HG03432 (cell line): ENCODE data around the gene DLG2.

Experiments
- ATAC-seq: cut with Tn5 transposase; IDR thresholded peaks from one replicate; pipeline ENCODE4 v1.9.1; 2021; ENCODE audit warnings: mild to moderate bottlenecking, moderate library complexity; ENCODE audit not compliant: unreplicated experiment

The DLG2 gene

GRCh38 chr11:83847467-83848034 is 1779.6 kb downstream of the DLG2 start:
- no peak for ATAC-seq

GRCh38 chr11:83845797-83846196 is 1781.3 kb downstream of the DLG2 start:
- ATAC-seq = no peak

GRCh38 chr11:83840326-83840725 is 1786.8 kb downstream of the DLG2 start:
- no peak for ATAC-seq

DNA sequence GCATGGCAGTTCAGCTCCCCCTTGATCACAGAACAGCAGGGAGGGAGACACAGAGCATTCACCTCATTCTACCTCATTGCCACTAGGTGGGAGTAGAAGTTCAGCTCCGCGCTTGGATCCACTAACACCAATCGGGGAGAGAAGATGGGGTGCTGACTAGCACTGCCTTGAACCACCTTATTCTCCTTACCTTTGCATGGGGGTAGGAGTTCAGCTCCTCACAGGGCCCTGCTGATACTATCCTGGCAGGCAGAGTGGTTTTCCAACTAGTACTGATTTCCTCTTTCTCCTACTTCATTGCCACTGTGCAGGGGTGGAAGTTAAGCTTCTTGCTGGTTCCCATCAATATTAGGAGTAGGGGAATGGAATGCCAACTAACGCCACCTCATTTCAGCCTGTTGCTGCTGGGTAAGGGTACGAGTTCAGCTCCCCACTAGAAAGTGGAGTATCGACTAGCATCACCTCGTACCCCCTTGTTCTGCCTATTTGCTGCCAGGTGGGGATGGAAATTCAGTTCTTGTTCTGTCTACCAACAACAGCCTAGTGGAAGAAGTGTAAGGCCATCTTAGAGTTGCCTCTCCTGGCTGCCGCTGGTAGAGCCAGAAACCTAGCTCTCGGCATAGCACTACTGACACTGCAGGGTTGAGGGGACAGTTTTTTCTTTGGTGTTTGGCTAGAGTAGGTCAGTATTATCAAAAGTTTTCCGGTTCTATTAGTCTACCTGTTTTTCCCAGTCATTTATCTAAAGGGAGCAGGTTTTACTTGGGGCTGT is 1790.1 kb downstream of the DLG2 start:
- peak; percentile 84 for ATAC-seq

- ATAC-seq = no peak
Observed at GRCh38 chr11:83836065-83836464, 1791.1 kb downstream of the DLG2 start.

DNA sequence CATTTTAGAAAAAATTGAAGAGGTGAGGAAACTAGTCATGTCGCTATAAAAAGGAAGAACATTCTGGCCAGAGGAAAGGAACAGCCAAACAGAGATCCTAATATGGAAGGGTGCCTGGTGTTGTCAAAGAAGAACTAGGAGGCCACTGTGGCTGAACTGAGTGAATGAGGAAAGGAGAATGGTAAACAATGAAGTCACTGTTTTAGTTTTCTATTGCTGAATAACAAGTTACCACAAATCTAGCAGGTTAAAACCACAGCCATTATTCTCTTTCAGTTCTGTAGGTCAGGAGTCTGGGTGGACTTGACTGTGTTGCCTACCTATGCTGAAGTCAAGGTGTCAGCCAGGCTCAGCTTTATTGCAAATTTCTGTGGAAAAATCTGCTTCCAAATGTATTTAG is 1791.7 kb downstream of the DLG2 start:
- peak; percentile 85 for ATAC-seq

DNA sequence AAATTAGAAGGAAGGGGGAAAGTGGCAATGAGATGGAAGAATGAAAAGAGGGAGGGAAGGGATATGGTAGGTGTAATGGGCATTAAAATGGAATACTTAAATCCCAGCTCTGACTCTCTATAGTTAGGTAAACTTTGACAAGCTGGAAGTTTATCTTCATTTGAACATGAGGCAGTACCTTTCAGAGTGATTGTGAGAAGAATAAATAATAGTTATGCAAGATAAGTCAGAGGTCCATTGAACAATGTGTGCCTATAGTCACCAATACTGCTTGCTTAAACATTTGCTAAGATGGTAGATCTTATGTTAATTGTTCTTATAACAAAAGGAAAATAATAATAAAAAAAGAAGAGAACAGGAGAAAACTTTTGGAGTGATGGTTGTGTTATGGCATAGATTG is 1795.2 kb downstream of the DLG2 start:
- no peak for ATAC-seq

GRCh38 chr11:83827940-83828554 is 1799.1 kb downstream of the DLG2 start:
- peak; percentile 81 for ATAC-seq

DNA sequence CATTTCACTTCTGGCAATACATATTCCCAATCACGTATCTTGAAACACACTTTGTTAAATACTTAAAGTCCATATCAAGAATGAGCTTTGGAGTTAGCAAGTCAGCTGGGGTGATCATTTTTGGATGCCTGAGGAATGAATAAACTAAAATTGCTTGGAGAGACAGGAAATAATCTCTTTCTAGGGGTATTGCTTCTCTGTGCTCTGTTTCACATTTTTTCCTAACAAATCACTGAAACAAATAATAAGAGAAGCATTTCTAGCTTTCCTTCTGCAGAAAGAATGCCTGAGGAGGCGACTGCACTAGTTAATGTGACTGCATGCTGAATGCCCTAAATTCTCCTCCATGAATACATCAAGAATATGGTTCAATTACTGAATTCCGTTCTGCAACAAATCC is 1799.6 kb downstream of the DLG2 start:
- no peak for ATAC-seq

- ATAC-seq = no peak
Observed at GRCh38 chr11:83826078-83826477, 1801.1 kb downstream of the DLG2 start.

- ATAC-seq = no peak
Observed at GRCh38 chr11:83823461-83824025, 1803.6 kb downstream of the DLG2 start.

- ATAC-seq = peak; percentile 58
Observed at GRCh38 chr11:83819931-83820549, 1807.1 kb downstream of the DLG2 start.

DNA sequence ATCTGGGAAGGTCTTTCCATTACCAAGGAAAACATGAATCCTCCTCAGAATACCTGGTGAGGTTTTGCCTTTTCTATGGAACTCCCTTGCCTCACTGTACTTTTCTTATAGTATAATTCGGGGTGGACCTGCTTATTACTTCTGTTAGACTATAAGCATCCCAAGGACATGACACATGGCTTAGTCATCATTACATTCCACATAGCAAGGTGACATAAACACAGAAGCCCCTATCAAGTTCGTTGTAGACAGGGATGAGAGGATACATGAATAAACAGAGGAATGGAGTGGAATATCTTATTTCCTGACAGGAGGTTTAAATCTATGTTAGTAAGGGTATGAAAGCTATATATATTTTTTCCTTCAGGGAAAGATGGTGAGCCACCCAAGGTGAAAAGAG is 1808.8 kb downstream of the DLG2 start:
- no peak for ATAC-seq

- peak; percentile 42 for ATAC-seq
Observed at GRCh38 chr11:83816572-83817187, 1810.5 kb downstream of the DLG2 start.

DNA sequence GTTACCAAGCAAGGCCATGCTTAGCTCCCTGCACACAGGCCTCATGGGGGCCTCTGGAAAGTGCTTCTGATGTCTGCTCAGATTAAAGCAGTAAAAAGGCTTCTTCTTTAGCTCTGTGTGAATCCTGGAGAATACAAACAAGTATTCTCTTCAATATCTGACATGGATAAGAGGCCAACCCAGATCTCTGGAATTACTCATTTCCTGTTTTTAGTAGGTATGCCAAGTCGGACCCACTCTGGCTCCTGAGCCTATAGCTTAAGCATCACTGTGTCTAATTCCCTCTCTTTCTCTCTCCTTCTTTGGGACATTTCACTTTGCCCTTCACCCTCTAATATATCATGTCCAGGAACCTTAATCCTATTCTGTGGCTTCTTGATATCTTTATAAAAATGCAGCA is 1811.4 kb downstream of the DLG2 start:
- ATAC-seq = no peak

DNA sequence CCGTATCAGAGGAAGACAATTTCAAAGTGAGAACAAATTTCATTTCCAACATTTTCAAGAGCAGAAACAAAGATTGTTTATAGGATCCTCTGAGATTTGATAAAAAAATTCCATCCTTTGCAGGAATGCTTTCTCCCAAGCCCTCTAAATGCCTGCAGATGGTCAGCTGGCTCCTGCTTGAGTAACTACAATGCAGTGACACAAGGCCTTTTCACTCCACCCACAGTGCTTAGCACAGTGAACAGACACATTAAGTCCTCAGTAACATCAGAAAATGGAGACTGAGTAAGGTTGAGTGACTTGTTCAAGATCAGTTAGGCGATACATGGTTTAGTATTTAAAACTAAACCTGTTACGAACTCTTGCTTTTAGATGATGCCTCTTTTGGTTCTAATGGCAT is 1813.8 kb downstream of the DLG2 start:
- ATAC-seq = no peak

DNA sequence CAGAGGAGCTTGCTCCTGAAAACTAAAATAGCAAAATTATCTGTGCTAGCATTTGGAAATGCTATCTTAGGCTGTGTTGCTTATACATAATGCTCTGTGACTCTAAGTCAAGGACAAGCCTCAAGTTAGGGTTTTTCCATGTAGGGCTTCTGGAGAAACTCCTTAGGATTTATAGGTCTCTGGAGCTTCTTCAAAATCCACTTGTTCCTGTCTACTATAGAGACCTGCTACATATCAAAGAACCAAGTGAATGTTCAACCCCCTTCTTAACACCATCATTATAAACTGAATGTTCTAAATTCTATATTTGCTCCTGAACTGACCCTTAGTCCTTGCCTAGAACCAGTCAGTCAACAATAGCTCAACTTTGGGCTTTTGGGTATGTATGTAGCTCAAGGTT is 1817.9 kb downstream of the DLG2 start:
- no peak for ATAC-seq

DNA sequence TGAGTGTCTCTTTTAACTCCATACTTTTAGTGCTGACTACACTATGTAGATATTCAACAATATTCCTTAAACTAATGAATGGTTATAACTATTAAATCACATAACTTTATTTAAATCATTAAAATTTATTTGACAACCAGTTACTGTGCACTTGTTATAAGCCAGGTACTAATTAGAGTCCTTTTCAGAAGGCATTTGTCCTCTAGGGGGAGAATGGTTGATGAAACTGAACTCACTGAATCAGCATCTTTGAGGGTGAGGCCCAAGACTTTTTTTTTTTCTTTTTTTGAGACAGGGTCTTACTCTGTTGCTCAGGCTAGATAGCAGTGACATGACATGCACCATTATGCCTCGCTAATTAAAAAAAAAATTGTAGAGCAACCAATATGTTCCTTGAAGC is 1825.3 kb downstream of the DLG2 start:
- ATAC-seq = no peak

- ATAC-seq = no peak
Observed at GRCh38 chr11:83793310-83793709, 1833.8 kb downstream of the DLG2 start.

DNA sequence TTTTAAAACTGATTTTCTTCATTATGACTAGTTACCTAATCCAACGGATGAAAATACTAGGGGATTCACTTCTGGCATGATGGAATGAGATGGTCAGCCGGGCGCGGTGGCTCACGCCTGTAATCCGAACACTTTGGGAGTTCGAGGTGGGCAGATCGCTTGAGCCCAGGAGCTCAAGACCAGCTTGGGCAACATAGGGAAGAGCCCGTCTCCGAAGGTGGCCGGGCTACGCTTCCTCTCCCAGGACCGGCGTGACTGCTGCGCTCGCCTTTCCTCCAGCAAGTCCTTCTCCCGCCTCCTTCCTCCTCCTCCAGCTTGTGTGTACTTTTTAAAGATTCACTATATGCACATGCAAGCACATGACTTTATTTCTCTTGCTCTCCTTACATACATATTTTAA is 1835.6 kb downstream of the DLG2 start:
- ATAC-seq = no peak

DNA sequence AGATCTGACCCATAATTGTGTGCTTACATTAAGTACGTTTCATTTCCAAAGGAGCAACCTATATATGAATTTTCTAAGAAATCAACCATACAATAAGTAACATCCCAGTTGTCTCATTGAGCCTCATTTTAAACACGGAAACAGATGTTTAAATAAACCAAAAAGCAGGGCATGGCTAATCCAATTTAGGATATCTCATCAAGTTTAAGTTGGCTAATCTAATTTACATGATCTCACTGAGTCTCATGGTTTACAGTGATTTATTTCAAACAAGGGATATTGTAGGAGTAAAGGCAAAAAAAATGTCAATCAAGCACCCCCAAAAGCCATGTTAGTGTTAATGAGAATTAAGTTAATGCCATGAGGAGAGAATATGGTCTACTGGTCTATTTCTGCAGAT is 1841.2 kb downstream of the DLG2 start:
- no peak for ATAC-seq
